GOT3 (cell line): Measurements from ENCODE around the gene MEF2C.
"Not testable (repeated sequence)": the region's sequence is repeated elsewhere in the genome, so short reads cannot be mapped to it uniquely, and the experiment has no call there.

ENCODE experiments used
- DNase-seq: peaks from one replicate; lab custom pipeline; 2025; ENCODE audit warnings: mixed read lengths; lab: John Stamatoyannopoulos, UW

Gene MEF2C

GRCh38 chr5:88862547-88863175 is 20.3 kb downstream of the MEF2C start:
- no peak for DNase-seq

DNA sequence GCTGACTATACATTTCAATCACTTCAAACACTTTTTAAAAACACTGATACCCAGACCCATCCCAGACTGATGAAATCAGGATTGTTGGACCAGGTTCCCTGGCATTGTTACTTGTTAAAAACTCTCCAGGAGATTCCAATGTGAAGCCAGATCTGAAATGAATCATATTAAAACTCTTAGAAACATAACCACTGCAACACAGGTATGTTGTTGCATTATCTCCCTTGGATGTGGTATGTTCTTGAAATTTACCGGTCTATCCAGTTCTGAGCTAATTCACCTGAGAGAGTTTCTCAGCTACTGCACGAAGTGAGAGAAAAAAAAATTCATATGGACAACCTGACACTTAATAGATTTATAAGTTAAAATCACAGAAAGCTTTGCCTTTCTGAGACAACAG is 21.8 kb downstream of the MEF2C start:
- DNase-seq, result no peak

DNA sequence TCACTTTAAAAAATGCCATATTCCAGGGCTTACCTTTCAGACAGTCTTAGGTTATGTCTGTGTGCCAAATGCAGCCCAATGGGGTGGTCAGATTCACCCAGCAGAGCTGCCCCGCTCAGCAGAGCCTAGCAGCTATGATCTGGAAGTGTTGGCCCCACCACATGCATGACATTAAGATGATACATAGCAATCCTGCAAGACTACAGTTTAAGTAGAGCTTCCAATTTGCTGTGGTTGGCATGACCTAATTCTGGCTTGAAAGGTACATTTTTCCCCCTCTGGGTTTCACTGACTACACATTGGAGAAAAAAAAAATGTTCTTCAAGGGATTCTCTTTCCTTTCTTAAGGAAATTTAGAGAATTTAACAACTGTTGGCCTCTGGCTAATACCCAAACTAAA is 22.5 kb downstream of the MEF2C start:
- DNase-seq, result no peak

DNA sequence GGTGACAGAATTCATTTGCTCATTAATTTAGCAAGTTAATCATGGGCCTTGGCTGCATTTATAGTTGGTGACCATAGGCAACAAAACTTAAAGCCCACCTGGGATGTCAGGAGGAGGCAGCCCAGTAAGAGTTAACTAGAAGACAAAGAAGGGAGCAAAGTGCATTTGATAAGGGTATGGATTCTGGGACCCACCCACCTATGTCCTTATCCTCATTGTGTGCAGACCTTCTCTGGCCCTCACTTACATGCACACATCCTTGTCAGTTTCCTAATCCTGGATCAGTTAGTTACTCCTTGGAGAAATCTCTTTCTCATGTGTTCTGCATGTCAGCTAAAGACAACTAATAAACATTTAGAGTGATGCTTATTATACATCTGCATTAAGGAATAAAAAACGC is 24.6 kb downstream of the MEF2C start:
- DNase-seq, result no peak

- DNase-seq, result not testable (repeated sequence)
Observed at GRCh38 chr5:88856381-88856780, 26.6 kb downstream of the MEF2C start.

DNA sequence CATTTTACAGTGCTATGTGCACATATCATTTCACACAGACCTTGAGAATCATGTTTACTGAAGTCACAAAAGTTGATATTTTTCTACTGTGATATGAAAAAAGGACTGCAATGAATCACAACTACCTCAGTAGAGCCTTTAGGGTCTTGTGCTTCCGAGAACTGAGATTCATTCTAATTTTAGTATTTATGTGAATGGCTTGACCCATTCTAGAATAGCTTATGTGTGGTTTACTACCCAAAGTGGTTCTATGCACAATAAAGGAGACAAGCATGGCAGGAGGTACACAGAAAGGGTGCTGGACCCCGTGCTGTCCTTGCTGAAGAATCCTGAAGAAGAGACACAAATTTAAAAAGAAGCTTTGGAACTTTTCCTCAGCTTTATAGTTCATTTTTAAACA is 28.2 kb downstream of the MEF2C start:
- DNase-seq, result no peak

DNA sequence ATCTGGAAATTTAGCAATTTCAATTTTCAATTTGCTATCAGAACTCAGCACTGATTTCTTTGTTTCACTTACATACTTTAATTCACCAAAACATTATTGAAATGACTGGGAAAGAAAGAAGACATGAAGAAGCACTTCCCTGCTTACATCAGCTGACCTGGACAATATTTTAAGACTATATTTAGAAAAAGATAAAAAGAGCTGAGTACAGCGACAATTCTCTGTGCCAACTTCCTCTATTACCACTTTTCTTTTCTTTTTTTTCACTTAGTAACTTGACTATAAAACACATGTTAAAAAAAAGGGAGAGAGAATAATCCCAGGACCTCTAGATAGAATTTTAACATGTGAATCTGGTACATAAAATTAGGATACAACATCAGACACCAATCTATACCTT is 35.6 kb downstream of the MEF2C start:
- no peak for DNase-seq

DNA sequence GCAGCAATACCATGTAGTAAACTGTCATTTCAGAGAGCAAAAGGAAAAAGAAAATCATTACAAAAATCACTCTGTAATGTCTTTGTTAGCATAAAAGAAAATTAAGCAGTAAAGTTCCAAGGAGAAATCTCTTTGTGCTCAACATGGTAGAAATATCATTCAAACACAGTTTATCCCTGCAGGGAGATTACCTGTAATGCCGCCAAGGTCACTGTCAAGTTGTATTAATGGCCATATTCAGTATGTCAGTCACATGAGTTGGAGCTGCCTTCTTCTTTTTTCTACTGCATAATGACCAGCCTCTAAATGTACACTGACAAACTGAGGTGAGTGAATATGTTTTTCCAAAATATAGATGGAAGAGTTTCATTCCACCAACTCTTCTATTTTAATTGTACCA is 36.5 kb downstream of the MEF2C start:
- DNase-seq, result no peak

DNA sequence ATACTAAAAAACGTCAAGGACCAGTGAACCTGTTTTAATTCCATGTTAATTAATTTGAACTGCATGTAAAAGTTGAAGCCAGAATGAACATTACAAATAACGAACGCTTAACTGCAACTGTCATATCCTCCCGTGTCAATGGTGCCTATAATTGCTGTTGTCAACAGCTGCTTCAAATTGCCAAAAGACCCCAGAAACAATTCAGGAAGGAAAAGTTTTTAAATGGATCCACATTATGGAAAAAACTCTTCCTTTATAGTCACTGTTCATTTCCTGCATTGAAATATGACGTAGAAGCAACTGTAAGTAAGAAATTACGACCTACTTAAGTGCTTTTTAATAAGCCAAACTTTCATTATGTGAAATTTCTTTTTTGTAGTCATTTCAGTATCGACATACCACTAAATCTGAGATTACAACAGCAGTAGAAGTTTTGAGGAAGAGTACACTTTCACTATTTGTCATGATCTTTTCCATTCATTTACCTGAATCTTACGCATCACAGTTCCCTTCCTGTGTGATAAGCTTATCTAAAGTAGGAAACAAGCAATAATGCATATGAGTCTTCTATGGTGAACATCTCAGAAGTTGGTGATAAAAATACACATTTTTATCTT is 37.8 kb downstream of the MEF2C start:
- DNase-seq, result no peak

DNA sequence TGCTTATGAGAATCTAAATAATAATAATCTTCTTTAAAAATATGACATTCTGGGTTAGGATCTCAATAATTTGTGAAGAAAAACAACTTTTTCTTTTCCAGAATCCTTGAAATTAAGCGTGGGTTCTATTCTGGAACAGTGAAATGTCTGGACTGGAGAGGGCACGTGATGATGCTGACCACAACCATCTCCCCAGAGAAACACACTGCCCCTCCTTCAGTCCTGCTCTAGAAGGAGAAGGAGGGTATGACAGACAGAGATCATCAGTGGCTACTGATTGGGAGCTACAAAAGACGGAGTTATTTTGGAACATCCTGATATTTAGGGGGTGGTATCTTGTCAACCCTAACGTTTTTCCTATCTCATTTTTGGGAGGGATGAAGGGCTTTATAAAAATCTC is 40.2 kb downstream of the MEF2C start:
- no peak for DNase-seq

GRCh38 chr5:88841212-88841611 is 41.8 kb downstream of the MEF2C start:
- no peak for DNase-seq

DNA sequence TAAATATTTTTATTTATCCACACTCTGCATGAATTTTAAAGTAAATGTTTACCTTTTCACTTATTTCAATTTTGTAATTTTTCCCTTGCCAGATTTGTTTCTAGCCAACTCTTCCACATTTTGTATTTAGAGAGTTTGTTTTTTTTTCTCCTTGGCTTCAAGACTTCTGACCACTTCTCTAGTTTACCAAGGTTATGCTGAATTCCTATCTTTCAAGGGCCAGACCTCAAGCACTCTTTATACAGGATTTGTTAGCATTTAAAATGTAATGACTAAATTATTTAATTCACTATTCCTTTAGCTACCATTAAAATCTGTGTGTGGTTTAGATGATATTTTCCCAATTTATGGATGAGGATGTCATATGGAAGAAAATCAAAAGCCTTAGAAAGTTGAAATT is 42.5 kb downstream of the MEF2C start:
- DNase-seq, result no peak

DNA sequence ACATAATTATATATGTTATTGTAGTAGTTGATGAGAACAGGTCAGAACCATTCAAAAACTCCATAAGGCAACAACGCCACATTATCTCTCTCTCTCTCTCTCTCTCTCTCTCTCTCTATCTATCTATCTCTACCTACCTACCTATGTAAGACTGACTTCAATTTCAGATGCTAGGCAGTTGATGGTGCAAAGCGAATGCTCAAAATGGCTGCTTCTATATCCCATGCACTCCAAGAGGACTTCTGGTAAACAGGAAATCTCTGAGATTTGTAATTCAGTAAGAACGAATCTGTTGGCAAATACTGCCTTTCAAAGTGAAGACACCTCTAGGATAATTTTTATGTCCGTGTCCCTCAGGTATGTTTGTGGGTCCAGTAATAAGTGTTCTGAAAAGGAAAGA is 43.7 kb downstream of the MEF2C start:
- no peak for DNase-seq

DNA sequence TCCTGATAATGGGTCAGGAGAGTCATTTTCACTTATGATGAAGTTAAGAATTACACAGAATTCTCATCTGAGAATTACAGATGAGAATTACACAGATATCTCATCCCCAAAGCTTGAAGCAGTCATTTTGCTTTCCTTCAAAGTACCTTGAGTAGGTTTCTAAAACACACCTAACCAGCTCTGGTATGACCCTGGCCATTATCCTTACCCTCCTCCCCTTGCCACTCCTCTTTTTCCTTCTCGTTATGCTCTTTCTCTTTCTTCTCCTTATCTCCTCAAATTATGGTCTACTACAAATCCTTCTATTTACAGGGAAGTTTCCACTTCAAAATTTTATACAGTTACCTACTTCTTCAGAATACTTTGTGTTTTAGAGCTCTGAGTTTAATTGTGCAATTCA is 44.5 kb downstream of the MEF2C start:
- no peak for DNase-seq

DNA sequence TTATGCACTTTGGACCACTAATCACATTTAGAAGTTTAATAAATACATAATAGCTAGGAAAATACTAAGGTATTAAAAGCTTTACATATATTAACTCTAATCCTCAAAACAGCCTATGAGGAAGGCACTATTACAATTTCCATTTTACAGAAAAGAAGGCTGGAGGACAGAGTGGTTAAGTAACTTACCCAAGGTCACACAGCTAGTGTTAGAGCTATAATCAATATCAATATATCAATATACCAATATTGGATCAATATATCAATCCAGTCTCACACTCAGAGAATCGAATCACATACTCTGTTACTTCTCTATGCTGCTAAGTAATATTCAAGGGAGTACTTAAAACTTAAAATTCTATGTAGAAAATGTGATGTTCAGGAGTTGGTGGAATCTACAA is 45.2 kb downstream of the MEF2C start:
- DNase-seq, result no peak

DNA sequence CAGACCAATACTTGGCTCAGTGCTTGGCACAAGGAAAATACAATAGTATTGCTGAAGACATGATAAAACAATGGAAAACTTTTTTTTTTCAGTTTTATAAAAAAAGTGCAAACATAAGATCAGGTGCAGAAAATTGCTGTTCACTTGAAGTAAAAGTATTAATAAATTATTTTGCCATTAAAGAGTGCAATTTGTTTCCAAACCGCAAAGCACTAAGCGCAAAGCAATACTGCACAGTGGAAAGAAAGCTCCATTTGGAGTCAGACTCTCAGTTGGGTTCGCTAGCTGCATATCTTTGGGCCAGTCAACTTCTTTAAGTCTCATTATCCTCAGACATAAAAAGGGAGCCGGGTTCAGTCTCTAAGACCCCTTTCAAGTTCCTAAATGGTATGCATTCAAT is 45.8 kb downstream of the MEF2C start:
- no peak for DNase-seq

GRCh38 chr5:88836195-88836838 is 46.7 kb downstream of the MEF2C start:
- DNase-seq, result no peak

DNA sequence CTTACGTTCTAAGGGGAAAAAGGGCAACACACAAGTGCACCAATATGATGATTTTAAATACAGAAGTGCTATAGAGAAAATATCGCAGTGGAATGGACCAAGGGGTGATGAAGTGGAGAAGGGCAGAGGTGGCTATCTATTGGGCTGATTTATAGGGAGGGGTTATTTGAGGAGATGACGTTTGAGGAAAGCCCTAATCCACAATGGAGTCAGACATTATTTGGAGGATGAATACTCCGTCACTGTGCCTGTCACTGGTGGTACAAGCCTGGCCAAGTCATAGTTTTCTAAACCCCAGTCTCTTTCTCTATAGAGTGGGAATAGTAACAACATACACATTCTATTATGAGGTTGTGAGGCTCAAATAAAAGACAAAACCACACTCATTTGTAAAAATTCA is 48.5 kb downstream of the MEF2C start:
- no peak for DNase-seq

GRCh38 chr5:88834131-88834462 is 48.9 kb downstream of the MEF2C start:
- DNase-seq, result no peak

GRCh38 chr5:88833371-88834130 is 49.4 kb downstream of the MEF2C start:
- DNase-seq, result no peak

- no peak for DNase-seq
Observed at GRCh38 chr5:88831816-88832215, 51.2 kb downstream of the MEF2C start.

DNA sequence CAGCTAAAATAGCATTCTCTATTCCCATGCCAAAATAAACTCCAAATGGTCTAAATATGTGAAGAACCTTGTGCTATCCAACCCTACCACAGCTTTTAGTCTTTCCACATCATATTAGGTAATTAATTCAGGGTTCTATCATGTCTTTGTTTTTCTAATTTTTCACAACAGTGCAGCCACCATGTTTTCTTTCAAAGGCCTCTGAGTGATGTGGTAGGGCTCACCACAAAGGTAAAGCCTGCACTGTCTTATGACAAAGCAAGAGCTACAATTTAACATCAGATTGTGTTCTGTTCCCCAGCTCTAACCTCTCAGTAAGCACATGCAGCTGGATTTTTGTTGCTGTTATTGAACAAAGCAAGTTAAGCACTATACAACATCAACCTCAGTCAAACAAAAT is 52.4 kb downstream of the MEF2C start:
- DNase-seq, result no peak

GRCh38 chr5:88829775-88830174 is 53.2 kb downstream of the MEF2C start:
- no peak for DNase-seq
